AG09309 (cell line): ENCODE data around the gene KRT78.

Experiments
- DNase-seq: peaks from one replicate; pipeline ENCODE4 v3.0.0-alpha.2; 2010; ENCODE audit warnings: low read depth
- H3K4me3 ChIP-seq: 2 replicates; pipeline ENCODE4 v1.5.1; 2011; ENCODE audit warnings: mild to moderate bottlenecking, low read depth, low read length, moderate library complexity; ENCODE audit not compliant: control insufficient read depth
- CTCF ChIP-seq: IDR thresholded peaks from 2 replicates; pipeline ENCODE4 v1.5.1; 2011; ENCODE audit warnings: mild to moderate bottlenecking, low read depth, low read length, inconsistent platforms; ENCODE audit not compliant: insufficient read depth, control insufficient read depth; ENCODE audit errors: missing control alignments

Gene KRT78

GRCh38 chr12:52794479-52795331 is 54.1 kb downstream of the KRT78 start:
- H3K4me3 ChIP-seq, result no peak overlapping the region
- TF ChIP-seq CTCF, result no peak
- peak; percentile 16 for DNase-seq

- DNase-seq, result no peak
- no peak for TF ChIP-seq CTCF
Observed at GRCh38 chr12:52792185-52793029, 56.4 kb downstream of the KRT78 start.

GRCh38 chr12:52791271-52792184 is 57.3 kb downstream of the KRT78 start:
- no peak overlapping the region for H3K4me3 ChIP-seq
- TF ChIP-seq CTCF, result no peak
- no peak for DNase-seq

More at GRCh38 chr12:52792185-52793029, 56.4 kb downstream of the KRT78 start:
- no peak overlapping the region for H3K4me3 ChIP-seq

- no peak for DNase-seq
- H3K4me3 ChIP-seq, result no peak overlapping the region
- TF ChIP-seq CTCF, result no peak
Observed at GRCh38 chr12:52790427-52791270, 58.1 kb downstream of the KRT78 start.

- TF ChIP-seq CTCF, result no peak
- no peak for DNase-seq
- H3K4me3 ChIP-seq, result no peak overlapping the region
Observed at GRCh38 chr12:52789637-52790426, 59.0 kb downstream of the KRT78 start.
